Neural cell (in vitro differentiated cells): Measurements from ENCODE around the gene TGFBR2.
A peak's percentile ranks its signal among the peaks of the same experiment; 100 is the strongest.

ENCODE experiments used
- CTCF ChIP-seq: fragments of 450-650 bp; IDR thresholded peaks from 2 replicates; pipeline ENCODE4 v1.5.1; 2014; ENCODE audit warnings: antibody characterized with exemption, mild to moderate bottlenecking, moderate library complexity; ENCODE audit not compliant: poor library complexity, severe bottlenecking
- EZH2 ChIP-seq: fragments of 200-600, 300-800 bp; shearing (Covaris generic), sonication (generic); IDR thresholded peaks from 2 replicates; pipeline ENCODE4 v1.6.1; 2014; ENCODE audit warnings: antibody characterized with exemption, low read length, borderline replicate concordance, mild to moderate bottlenecking; ENCODE audit not compliant: insufficient read depth, poor library complexity, severe bottlenecking
- POLR2AphosphoS5 ChIP-seq: IDR thresholded peaks from 2 replicates; pipeline ENCODE4 v1.6.1; 2012

DNA sequence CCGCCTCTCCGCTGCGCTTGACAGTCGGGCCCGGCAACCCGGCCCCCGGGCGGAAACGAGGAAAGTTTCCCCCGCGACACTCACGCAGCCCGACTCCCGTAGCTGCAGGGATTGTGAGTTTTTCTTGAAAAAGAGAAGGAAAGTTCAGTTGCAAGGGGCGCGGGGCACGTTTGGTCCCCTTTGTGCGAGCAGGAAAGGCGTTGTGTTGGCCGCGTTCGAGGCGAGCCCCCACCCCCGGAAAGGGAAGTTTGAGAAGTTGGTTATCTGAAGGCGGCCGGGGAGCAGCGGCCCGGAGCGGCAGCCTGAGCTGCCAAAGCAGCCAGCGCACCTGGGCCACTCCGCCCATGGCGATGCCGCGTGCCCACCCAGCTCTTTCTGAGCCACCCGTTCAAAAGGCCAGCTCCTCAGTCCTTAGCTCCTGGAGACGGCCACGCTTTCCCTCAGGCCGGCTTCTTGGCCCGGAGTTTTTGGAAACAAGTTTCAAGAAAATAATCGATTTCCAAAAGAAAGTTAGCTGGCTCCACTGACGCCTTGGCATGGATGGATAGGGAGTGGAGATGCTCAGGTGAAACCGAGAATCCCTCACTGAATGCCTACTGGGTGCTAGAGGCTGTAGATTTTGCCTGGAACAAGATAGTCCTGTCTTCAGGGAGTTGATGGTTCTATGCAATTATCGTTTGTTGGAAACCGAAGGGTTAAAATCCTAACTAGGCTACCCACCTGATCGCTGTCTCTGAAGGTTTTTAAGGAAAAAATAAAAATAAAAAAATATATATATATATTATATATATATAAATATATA, 832 bp downstream of the TGFBR2 start:
- no peak for TF ChIP-seq CTCF
- TF ChIP-seq POLR2AphosphoS5 = no peak
- peak; percentile 55 for TF ChIP-seq EZH2
